NCI-H748 (cell line): Measurements from ENCODE around the gene LOXL4.

Experiments
- DNase-seq: peaks from one replicate; lab custom pipeline; 2025; ENCODE audit not compliant: unreplicated experiment; lab: John Stamatoyannopoulos, UW

The LOXL4 gene

DNA sequence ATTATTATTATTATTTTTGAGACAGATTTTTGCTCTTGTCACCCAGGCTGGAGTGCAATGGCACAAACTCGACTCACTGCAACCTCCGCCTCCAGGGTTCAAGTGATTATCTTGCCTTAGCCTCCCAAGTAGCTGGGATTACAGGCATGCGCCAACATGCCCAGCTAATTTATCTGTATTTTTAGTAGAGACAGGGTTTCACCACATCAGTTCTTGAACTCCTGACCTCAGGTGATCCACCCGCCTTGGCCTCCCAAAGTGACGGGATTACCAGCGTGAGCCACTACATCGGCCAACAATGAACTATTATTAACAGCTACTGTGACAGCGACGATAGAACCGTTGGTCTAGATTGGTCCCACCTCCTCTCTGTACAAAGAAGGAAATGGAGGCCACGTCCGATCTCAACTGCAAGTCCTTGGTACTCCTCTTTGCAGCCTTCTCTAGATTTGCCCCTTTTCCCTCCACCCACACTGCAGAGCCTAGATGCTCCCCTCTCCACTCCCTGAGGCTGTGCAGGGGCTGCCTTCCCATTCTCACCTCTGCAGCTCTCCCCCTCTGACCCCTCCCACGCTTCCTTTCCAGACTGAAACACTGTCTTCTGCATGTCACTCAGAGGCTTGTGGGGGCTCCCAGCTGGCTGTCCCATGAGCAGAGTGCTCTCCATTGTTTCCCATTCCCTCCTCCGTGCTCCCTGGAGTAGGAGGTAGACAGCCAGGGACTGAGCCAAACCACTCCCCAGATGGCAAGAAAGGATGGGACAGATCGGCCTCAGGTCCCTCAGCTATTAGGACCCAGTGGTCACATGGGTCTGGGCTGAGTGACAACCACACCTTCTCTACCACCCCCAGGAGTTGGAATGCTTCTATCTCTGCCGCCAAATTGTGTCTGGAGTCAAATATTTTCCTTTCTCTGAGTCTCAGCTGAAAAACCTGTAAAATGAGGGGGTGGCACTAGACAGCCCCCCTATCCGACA is 2.3 kb downstream of the LOXL4 start:
- DNase-seq, result no peak

GRCh38 chr10:98264378-98265065 is 3.5 kb downstream of the LOXL4 start:
- no peak for DNase-seq

GRCh38 chr10:98263088-98263487 is 4.9 kb downstream of the LOXL4 start:
- DNase-seq, result no peak

DNA sequence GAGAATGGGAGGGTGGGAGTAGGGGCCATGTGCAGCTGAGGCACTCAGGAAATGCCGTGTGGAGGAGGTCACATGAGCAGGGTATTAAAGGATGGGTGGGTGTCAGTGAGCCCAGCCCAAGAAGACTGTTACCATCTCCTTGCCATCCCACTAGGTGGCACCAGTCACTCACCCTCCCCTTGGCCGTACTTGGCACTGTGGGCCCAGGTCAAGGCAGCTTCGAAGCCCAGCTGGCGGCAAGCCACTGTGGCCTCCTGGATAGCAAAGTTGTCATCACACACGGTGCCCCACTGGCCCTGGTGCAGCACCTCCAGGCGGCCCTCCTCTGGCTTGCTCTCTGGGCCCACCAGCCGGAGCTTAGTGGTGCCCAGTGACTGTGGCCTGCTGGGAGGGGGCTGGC is 5.4 kb downstream of the LOXL4 start:
- DNase-seq, result peak; percentile 18

GRCh38 chr10:98261436-98262277 is 6.3 kb downstream of the LOXL4 start:
- DNase-seq, result no peak

DNA sequence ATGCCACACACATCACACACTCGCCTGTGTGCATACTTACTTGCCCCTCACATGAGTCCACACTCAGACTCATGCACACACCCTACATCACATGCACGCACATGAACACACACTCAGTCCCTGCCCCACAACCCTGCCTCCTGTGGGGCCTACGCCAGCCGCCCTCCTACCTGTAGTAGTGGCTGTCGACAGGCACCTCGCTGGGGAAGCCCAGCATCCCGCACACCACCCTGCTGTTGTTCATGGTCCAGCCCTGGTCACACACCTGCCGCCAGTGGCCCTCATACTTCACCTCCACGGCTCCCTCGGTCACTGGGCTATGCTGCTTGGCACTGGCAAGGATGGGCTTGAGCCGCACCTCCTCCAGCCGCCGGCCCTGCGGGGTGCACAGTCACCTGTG is 7.2 kb downstream of the LOXL4 start:
- DNase-seq, result no peak

- DNase-seq, result no peak
Observed at GRCh38 chr10:98260350-98260749, 7.6 kb downstream of the LOXL4 start.

GRCh38 chr10:98259606-98260315 is 8.2 kb downstream of the LOXL4 start:
- no peak for DNase-seq

- no peak for DNase-seq
Observed at GRCh38 chr10:98258683-98259454, 9.1 kb downstream of the LOXL4 start.

DNA sequence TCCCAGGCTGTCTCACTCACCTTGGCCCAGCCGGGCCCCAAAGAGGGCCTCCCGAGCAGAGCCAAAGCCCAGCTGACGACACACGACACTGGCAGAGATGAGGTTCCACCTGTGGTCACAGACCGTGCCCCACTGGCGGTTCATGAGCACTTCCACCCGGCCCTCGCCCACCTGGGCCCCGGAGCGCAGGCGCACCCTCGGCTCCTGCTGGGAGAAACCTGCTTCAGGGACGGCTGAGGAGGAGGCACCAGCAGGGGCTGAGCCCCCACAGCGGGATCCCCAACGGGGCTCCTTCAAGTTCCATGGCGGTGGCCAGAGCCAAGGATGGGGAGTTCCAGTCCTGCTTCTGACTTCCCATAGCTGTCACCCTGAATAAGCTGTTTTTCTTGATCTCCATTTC is 10.0 kb downstream of the LOXL4 start:
- no peak for DNase-seq

GRCh38 chr10:98257198-98257597 is 10.8 kb downstream of the LOXL4 start:
- no peak for DNase-seq

DNA sequence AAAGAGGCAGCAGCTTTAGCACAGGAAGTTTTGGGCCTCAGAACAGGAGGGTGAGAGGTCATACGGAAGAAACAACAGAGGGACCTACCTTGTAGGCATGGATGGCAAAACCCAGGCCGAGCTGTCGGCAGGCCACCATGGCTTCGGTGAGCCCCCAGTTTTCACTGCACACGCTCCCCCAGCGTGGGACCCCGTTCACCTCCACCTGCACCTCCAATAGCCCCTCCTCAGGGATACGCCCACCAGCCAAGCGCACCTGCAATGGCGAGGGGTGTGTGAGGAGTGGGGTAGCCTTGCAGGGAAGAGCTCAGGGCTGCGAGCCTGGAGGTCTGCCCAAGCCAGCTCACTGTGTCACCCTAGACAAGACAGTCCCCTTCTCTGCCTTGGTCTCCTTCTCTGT is 11.3 kb downstream of the LOXL4 start:
- DNase-seq, result no peak

DNA sequence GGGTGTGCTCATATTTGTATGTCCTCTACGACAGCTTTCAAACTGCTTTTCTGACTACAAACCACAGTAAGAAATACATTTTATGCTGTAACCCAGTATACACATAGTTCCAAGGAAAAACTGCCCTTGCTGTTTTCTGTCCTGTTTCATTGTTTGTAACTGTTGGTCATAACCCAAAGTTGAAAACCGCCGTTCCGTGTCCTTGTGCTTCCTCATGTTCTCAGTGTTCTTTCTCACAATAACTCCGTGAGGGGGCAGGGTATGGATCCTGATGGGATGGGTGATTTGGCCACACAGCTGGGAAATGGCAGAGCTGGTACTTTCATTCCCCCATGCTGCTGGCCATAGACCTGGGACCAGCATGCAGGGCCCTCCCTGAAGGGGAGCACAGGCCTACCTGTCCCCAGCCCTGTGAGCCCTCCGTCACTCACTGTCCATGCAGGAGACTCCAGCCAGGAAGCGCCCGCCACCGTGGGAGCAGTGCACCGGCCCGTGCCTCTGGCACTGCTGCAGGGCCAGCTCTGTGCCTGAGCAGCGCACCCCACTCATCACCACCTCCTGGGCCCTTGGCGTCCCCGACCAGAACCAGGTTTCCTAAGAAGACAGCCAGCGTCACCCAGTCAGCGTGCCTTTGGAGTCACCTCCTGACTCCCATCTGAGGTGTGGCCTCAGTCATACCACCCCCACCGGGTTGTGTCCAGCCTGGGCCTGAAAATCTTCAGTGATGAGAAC is 12.7 kb downstream of the LOXL4 start:
- DNase-seq, result no peak

DNA sequence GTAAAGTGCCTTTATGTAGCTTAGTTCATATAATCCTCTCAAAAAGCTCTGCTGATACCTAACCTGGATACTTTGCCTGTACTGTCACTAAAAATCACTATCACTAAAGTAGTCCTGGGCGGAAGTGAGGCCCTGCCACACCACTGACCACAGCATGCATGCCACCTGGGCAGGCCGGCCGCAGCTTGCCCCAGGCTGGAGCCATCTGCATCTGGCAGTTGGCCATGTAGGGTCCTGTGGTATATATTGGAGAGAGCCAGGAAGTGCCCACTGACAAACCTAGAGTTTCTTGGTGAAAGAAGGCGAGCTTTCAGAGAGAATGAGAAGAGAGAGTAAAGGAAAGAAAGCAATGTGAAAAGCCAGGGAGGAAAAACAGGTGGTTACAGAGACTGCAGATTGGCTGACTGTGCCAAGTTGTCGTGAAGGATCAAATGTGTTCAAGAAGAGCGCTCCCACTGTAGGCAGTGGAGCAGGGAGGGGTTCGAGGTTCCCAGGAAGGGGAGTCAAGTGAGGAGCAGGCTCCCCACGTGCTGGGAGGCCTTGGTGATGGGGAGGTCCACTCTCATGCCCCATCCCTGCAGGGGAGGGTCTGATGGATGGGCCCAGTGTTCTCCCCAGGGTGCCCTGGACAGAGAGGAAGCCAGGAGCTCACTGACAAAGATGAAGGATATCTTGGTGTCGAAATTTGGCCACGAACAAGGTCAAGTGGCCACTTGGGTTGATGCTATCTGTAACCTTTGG is 13.6 kb downstream of the LOXL4 start:
- DNase-seq, result no peak

DNA sequence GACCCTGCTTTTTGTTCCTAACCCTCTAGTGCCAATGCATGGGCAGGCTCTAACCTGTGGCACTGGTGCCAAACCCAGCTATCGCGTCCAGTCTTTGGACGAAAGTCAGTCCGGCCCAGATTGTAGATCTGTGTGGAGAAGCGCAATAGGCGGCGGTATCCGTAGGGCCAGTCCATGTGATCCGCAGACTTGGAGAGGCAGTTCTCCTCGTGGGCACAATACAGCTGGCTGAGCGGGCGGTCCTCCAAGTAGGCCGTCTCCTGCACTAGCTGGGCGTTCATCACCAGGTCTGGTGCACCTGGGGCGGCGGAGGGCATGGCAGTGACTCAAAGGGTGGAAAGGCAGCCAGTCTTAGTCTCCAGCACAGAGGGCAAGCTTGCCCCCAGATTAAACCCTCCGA is 14.5 kb downstream of the LOXL4 start:
- DNase-seq, result no peak

DNA sequence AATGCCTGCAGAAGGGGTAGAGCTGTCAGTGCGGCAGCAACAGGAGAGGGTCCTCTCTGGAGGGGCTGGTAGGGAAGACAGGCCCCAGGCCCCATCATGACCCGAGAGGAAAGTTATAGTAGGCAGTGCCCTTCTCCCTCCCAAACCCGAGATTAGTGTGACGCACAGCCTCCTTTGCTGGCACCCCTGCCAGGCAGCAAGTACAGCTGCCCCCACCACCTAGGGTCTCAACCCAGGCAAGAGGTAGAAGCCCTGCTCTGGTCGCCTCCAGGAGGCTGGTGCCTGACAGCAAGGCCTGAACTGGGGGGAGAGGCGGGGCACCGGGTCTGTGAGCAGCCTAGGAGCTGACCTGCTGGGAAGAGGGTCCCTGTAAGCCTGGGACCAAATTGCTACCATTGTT is 15.5 kb downstream of the LOXL4 start:
- no peak for DNase-seq

DNA sequence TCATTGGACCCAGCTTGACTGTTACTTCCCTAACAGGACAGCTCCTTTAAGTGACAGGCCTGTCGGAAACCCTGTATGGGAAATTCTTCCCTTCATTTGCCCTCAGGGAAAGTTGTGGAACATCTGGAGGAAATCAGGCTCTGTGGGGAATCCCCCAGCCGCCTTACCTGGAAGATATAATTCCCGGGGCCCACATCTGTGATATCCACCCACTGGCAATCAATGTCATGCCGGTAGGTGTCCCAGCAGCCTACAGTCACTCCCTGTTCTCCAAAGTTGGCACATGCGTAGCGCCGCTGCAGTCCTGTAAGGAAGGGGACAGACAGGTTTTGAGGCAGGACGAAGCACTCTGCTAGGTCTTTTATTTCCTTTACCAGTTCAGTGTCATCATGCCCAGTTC is 16.6 kb downstream of the LOXL4 start:
- no peak for DNase-seq

- DNase-seq, result no peak
Observed at GRCh38 chr10:98249134-98249533, 18.9 kb downstream of the LOXL4 start.

- no peak for DNase-seq
Observed at GRCh38 chr10:98248018-98248417, 20.0 kb downstream of the LOXL4 start.
